22Rv1 (cell line): ENCODE results near the gene MREG.
"Not testable (repeated sequence)": the region's sequence is repeated elsewhere in the genome, so short reads cannot be mapped to it uniquely, and the experiment has no call there.

Experiments
- H3K27ac ChIP-seq: fragments of 450-650 bp; 2 replicates; pipeline ENCODE4 v1.5.1; 2017
- CTCF ChIP-seq: fragments of 450-650 bp; IDR thresholded peaks from 2 replicates; pipeline ENCODE4 v1.5.1; 2017; ENCODE audit warnings: mild to moderate bottlenecking
- ZFX ChIP-seq: fragments of 450-650 bp; IDR thresholded peaks from 2 replicates; pipeline ENCODE4 v1.6.1; 2017; ENCODE audit warnings: antibody characterized with exemption, borderline replicate concordance

Gene MREG

GRCh38 chr2:215937190-215937589, 76.2 kb downstream of the MREG start:
- TF ChIP-seq CTCF: no peak
- TF ChIP-seq ZFX: no peak
- no peak overlapping the region for H3K27ac ChIP-seq

- no peak overlapping the region for H3K27ac ChIP-seq
- no peak for TF ChIP-seq CTCF
- no peak for TF ChIP-seq ZFX
Measured at GRCh38 chr2:215933151-215933550, 80.2 kb downstream of the MREG start.

GRCh38 chr2:215931256-215931903, 82.0 kb downstream of the MREG start:
- TF ChIP-seq CTCF (peak; percentile 95), ZFX (no peak)
- H3K27ac ChIP-seq: no peak overlapping the region

DNA sequence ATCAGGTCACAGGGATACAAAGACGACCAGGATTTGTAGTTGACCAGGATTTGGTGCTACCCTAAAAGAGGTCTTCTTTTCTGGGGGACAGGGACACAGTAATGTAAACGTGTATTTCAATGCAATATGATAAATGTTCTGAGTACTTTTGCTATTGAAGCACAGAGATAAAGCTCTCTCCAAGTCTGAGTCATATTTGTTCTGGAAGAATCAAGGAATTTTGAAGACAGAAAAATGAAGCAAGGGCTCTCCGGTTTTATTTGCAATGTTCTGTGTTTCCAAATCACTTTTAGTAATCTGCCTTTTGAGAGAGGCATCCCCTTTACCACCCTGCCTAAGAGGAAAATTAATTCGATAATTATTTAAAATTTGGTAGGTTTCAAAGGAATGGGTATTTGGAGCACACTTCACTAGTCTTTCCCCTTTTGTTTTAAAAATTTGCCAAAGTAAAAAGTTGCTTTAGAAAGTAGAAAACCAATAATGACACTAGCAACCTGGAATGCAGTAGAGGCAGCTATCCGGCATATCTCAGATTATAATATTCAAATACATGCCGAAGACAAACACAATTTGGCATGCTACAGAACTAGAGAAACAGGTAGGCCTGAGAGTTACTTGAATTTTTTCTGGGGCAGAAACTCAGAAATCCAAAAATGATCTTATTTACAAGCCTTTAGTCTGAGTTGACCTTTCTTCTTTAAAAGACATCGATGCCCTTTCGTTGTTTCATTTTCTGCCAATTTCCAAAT, 82.7 kb downstream of the MREG start:
- TF ChIP-seq ZFX: no peak
- no peak overlapping the region for H3K27ac ChIP-seq

GRCh38 chr2:215929602-215930335, 83.6 kb downstream of the MREG start:
- H3K27ac ChIP-seq: no peak overlapping the region
- TF ChIP-seq ZFX (no peak), CTCF (no peak)

GRCh38 chr2:215928086-215928485, 85.3 kb downstream of the MREG start:
- no peak overlapping the region for H3K27ac ChIP-seq

DNA sequence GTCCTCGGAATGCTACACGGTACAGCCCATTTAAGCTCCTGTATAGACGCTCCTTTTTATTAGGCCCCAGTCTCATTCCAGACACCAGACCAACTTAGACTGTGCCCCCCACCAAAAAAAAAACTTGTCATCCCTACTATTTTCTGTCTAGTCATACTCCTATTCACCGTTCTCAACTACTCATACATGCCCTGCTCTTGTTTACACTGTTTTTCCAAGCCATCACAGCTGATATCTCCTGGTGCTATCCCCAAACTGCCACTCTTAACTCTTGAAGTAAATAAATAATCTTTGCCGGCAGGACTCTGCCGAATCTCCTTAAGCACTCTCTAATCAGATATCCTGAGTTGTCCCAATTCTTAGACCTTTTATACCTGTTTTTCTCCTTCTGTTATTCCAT, 86.4 kb downstream of the MREG start:
- not testable (repeated sequence) for H3K27ac ChIP-seq

More at GRCh38 chr2:215928086-215928485, 85.3 kb downstream of the MREG start:
- TF ChIP-seq ZFX (no peak), CTCF (no peak)

DNA sequence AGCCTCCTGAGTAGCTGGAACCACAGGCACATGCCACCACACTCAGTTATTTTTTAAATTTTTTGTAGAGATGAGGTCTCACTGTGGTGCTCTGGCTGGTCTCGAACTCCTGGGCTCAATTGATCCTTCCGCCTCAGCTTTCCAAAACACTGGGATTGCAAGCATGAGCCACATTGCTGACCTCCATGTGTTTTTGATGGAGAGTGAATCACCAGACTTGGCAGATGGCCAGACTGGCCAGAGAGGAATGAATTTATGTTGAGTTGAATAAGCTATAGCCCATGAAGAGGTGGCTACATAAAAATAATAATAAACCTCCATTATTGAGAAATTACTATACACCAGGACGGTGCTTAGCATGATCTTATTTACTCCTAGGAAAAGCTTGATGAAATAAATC, 91.5 kb downstream of the MREG start:
- TF ChIP-seq CTCF: no peak
- TF ChIP-seq ZFX: no peak
- H3K27ac ChIP-seq: no peak overlapping the region
